SU-DHL-6 (cell line): ENCODE measurements around the gene ESYT1.

Experiments used
- H2AFZ ChIP-seq: fragments of 200-600 bp; sonication (generic); 2 replicates; pipeline ENCODE4 v1.6.1; 2014; ENCODE audit warnings: low read depth, mild to moderate bottlenecking, moderate library complexity, mixed read lengths, antibody characterized with exemption, low read length; ENCODE audit not compliant: severe bottlenecking
- H3F3A ChIP-seq: fragments of 200-600 bp; shearing (Covaris generic); 2 replicates; pipeline ENCODE4 v1.6.0; 2016; ENCODE audit warnings: antibody characterized with exemption, mild to moderate bottlenecking; ENCODE audit not compliant: insufficient read depth
- H3K27ac ChIP-seq: fragments of 200-600 bp; sonication (generic); 2 replicates; pipeline ENCODE4 v1.5.1; 2016; ENCODE audit warnings: low read depth, mild to moderate bottlenecking, low read length, moderate library complexity, mixed read lengths
- H3K27me3 ChIP-seq: fragments of 200-600 bp; sonication (generic), shearing (Covaris generic); 2 replicates; pipeline ENCODE4 v1.6.0; 2014; ENCODE audit warnings: mild to moderate bottlenecking, low read length
- H3K36me3 ChIP-seq: fragments of 200-600 bp; sonication (generic); 2 replicates; pipeline ENCODE4 v1.6.1; 2014; ENCODE audit warnings: mild to moderate bottlenecking, low read length, mixed read lengths
- H3K4me2 ChIP-seq: fragments of 300-600, 200-600 bp; shearing (Covaris generic), sonication (generic); 2 replicates; pipeline ENCODE4 v1.6.0; 2014; ENCODE audit warnings: low read length, low read depth, mild to moderate bottlenecking; ENCODE audit not compliant: poor library complexity, severe bottlenecking
- H3K4me3 ChIP-seq: fragments of 200-600 bp; sonication (generic); 2 replicates; pipeline ENCODE4 v1.5.1; 2014; ENCODE audit warnings: antibody characterized with exemption, low read length, mild to moderate bottlenecking, mixed read lengths; ENCODE audit not compliant: insufficient read depth, poor library complexity, severe bottlenecking
- H3K79me2 ChIP-seq: fragments of 200-600 bp; sonication (generic); 2 replicates; pipeline ENCODE4 v1.6.1; 2014; ENCODE audit warnings: mild to moderate bottlenecking, low read length, moderate library complexity; ENCODE audit not compliant: insufficient read depth
- H3K9ac ChIP-seq: fragments of 200-600 bp; sonication (generic); 2 replicates; pipeline ENCODE4 v1.7.0; 2014; ENCODE audit warnings: mild to moderate bottlenecking, low read length
- H3K9me2 ChIP-seq: fragments of 200-600 bp; sonication (generic); replicated peaks from 2 replicates; pipeline ENCODE4 v1.6.1; 2014; ENCODE audit warnings: low read length; ENCODE audit not compliant: insufficient read depth
- H3K9me3 ChIP-seq: fragments of 200-600 bp; sonication (generic); 2 replicates; pipeline ENCODE4 v1.6.1; 2014; ENCODE audit warnings: low read length, mixed read lengths; ENCODE audit not compliant: insufficient read depth
- H4K20me1 ChIP-seq: fragments of 200-600 bp; sonication (generic); 2 replicates; pipeline ENCODE4 v1.6.1; 2014; ENCODE audit warnings: low read depth, mild to moderate bottlenecking, antibody characterized with exemption, low read length, moderate library complexity, mixed read lengths
- CTCF ChIP-seq: fragments of 200-600 bp; sonication (generic); IDR thresholded peaks from one replicate; pipeline ENCODE4 v1.5.1; 2017; ENCODE audit warnings: antibody characterized with exemption, mild to moderate bottlenecking, low read length, moderate library complexity; ENCODE audit not compliant: insufficient read depth, poor library complexity, severe bottlenecking
- EZH2phosphoT487 ChIP-seq: fragments of 200-600 bp; sonication (generic), shearing (Covaris generic); conservative IDR thresholded peaks from 2 replicates; pipeline ENCODE4 v1.6.1; 2018; ENCODE audit warnings: mild to moderate bottlenecking, antibody characterized with exemption, low read length, moderate library complexity, mixed read lengths

The ESYT1 gene

DNA sequence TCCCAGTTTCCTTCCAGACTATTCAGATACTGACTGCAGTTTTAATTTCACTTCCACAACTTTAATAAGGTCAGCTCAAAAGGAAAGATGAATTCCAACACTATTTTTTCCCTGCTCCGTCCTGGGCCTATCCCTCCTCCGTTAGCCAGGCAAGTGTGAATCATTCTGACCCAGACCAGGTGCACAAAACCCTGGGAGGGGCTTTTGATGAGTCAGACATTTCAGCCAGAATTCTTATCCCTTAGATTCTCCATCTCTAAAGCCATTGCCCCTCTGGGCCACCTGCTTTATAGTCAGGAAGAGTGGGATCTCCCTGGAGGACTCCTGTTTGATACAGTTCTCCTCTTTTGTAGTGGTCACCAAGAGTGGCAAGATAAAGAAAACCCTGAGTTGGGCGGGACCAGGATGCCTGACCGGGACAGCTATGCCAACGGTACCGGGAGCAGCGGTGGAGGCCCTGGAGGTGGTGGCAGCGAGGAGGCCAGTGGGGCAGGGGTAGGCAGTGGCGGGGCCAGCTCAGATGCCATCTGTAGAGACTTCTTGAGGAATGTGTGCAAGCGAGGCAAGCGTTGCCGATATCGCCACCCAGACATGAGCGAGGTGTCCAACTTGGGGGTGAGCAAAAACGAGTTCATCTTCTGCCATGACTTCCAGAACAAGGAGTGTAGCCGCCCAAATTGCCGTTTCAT is 7.8 kb upstream of the ESYT1 start:
- peaks cover 21% of the 10 kb centered on the region for H3K79me2 ChIP-seq
- H3K9me3 ChIP-seq, result no peaks in the 10 kb centered on the region
- peak overlapping the region; percentile 82 for H3K4me2 ChIP-seq
- H3K36me3 ChIP-seq, result peaks cover 5% of the 10 kb centered on the region; the same call in 1 of the 2 replicates
- peaks cover 39% of the 10 kb centered on the region for H3F3A ChIP-seq
- H3K27me3 ChIP-seq, result no peaks in the 10 kb centered on the region
- TF ChIP-seq EZH2phosphoT487, result no peak
- no peak for TF ChIP-seq CTCF
- H3K4me3 ChIP-seq, result no peak overlapping the region
- H3K27ac ChIP-seq, result no peak overlapping the region
- no peaks in the 10 kb centered on the region for H3K9me2 ChIP-seq
- no peaks in the 10 kb centered on the region for H4K20me1 ChIP-seq
- peak overlapping the region; percentile 64; the same call in 1 of the 2 replicates for H3K9ac ChIP-seq
- no peak overlapping the region for H2AFZ ChIP-seq

DNA sequence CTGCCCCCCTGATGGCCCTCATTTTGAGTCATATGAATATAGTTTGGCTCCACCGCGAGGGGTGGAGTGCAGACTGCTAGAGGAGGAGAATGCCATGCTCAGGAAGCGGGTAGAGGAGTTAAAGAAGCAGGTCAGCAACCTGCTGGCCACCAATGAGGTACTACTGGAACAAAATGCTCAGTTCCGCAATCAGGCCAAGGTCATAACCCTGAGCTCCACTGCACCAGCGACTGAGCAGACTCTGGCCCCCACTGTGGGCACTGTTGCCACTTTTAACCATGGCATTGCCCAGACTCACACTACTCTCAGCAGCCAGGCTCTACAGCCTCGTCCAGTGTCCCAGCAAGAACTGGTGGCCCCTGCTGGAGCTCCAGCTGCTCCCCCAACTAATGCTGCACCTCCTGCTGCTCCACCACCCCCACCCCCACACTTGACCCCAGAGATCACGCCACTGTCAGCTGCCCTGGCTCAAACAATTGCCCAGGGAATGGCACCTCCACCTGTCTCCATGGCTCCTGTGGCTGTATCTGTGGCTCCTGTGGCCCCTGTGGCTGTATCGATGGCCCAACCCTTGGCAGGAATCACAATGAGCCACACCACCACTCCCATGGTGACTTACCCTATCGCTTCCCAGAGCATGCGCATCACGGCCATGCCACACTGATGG is 6.7 kb upstream of the ESYT1 start:
- H3K27ac ChIP-seq, result no peak overlapping the region
- no peak overlapping the region for H2AFZ ChIP-seq
- H4K20me1 ChIP-seq, result no peaks in the 10 kb centered on the region
- no peak overlapping the region for H3K4me3 ChIP-seq
- no peak overlapping the region for H3K9ac ChIP-seq
- no peaks in the 10 kb centered on the region for H3K27me3 ChIP-seq
- H3K4me2 ChIP-seq, result no peak overlapping the region
- H3K36me3 ChIP-seq, result peaks cover 5% of the 10 kb centered on the region; the same call in 1 of the 2 replicates
- peaks cover 31% of the 10 kb centered on the region for H3F3A ChIP-seq
- peaks cover 21% of the 10 kb centered on the region for H3K79me2 ChIP-seq
- H3K9me2 ChIP-seq, result no peaks in the 10 kb centered on the region
- no peaks in the 10 kb centered on the region for H3K9me3 ChIP-seq
- TF ChIP-seq CTCF, result no peak

GRCh38 chr12:56122637-56123036 is 5.4 kb upstream of the ESYT1 start:
- H3K27me3 ChIP-seq, result no peaks in the 10 kb centered on the region
- peaks cover 12% of the 10 kb centered on the region for H3K79me2 ChIP-seq
- no peak for TF ChIP-seq CTCF
- TF ChIP-seq EZH2phosphoT487, result no peak
- H2AFZ ChIP-seq, result no peak overlapping the region
- no peaks in the 10 kb centered on the region for H3K9me2 ChIP-seq
- H3K4me2 ChIP-seq, result no peak overlapping the region
- no peaks in the 10 kb centered on the region for H3K36me3 ChIP-seq
- no peak overlapping the region for H3K4me3 ChIP-seq
- H3F3A ChIP-seq, result peaks cover 32% of the 10 kb centered on the region
- no peaks in the 10 kb centered on the region for H3K9me3 ChIP-seq
- no peaks in the 10 kb centered on the region for H4K20me1 ChIP-seq
- no peak overlapping the region for H3K9ac ChIP-seq
- H3K27ac ChIP-seq, result no peak overlapping the region
